H9 (cell line): ENCODE data around the gene TSC22D1. TPM values are rescaled to one million over a fixed set of nuclear protein-coding genes. Genes with fewer than 3 reads are reported as not detected.

Experiments
- DNase-seq: peaks from one replicate; pipeline ENCODE4 v3.0.0-alpha.2; 2017
- H2AFZ ChIP-seq: one replicate; pipeline ENCODE4 v1.6.1; 2013; ENCODE audit warnings: mild to moderate bottlenecking, low read length, control low read depth, moderate library complexity
- H2AK5ac ChIP-seq: 2 replicates; pipeline ENCODE4 v1.6.1; 2013; ENCODE audit warnings: low read length, control low read depth, mixed read lengths; ENCODE audit not compliant: insufficient read length
- H2BK120ac ChIP-seq: one replicate; pipeline ENCODE4 v1.6.1; 2013; ENCODE audit warnings: low read depth, mild to moderate bottlenecking, low read length, control low read depth, inconsistent platforms; ENCODE audit not compliant: poor library complexity, severe bottlenecking
- H2BK12ac ChIP-seq: 2 replicates; pipeline ENCODE4 v1.6.1; 2013; ENCODE audit warnings: low read length, control low read depth, mixed read lengths, low read depth; ENCODE audit not compliant: insufficient read length
- H2BK15ac ChIP-seq: 2 replicates; pipeline ENCODE4 v1.6.1; 2013; ENCODE audit warnings: low read depth, low read length, control low read depth
- H2BK20ac ChIP-seq: one replicate; pipeline ENCODE4 v1.6.1; 2013; ENCODE audit warnings: low read depth, mild to moderate bottlenecking, low read length, control low read depth, inconsistent platforms; ENCODE audit not compliant: poor library complexity, severe bottlenecking
- H2BK5ac ChIP-seq: 2 replicates; pipeline ENCODE4 v1.6.1; 2013; ENCODE audit warnings: low read length, control low read depth, mixed read lengths; ENCODE audit not compliant: insufficient read length
- H3K14ac ChIP-seq: 2 replicates; pipeline ENCODE4 v1.6.1; 2013; ENCODE audit warnings: low read length, control low read depth; ENCODE audit not compliant: insufficient read depth
- H3K18ac ChIP-seq: 2 replicates; pipeline ENCODE4 v1.6.1; 2013; ENCODE audit warnings: low read depth, mild to moderate bottlenecking, mixed read lengths, low read length, control low read depth; ENCODE audit not compliant: insufficient read length
- H3K23ac ChIP-seq: 2 replicates; pipeline ENCODE4 v1.6.1; 2013; ENCODE audit warnings: low read length, control low read depth, mixed read lengths, low read depth; ENCODE audit not compliant: insufficient read length
- H3K23me2 ChIP-seq: 2 replicates; pipeline ENCODE4 v1.6.1; 2013; ENCODE audit warnings: low read depth, mild to moderate bottlenecking, mixed read lengths, low read length, control low read depth; ENCODE audit not compliant: insufficient read length, poor library complexity, severe bottlenecking
- H3K27ac ChIP-seq: 2 replicates; pipeline ENCODE4 v1.5.1; 2013; ENCODE audit warnings: low read length, control low read depth, mixed read lengths, low read depth; ENCODE audit not compliant: insufficient read length
- H3K27me3 ChIP-seq: 2 replicates; pipeline ENCODE4 v1.6.1; 2013; ENCODE audit warnings: low read length, control low read depth, inconsistent platforms; ENCODE audit not compliant: insufficient read depth
- H3K4ac ChIP-seq: 2 replicates; pipeline ENCODE4 v1.6.1; 2013; ENCODE audit warnings: low read depth, mild to moderate bottlenecking, control low read depth, inconsistent platforms, low read length, moderate library complexity
- H3K4me1 ChIP-seq: 2 replicates; pipeline ENCODE4 v1.6.1; 2013; ENCODE audit warnings: low read length, control low read depth, inconsistent platforms; ENCODE audit not compliant: insufficient read depth
- H3K4me2 ChIP-seq: 2 replicates; pipeline ENCODE4 v1.6.1; 2013; ENCODE audit warnings: low read length, control low read depth, mixed read lengths; ENCODE audit not compliant: insufficient read length, insufficient read depth
- H3K56ac ChIP-seq: 2 replicates; pipeline ENCODE4 v1.6.1; 2013; ENCODE audit warnings: low read depth, mild to moderate bottlenecking, mixed read lengths, low read length, control low read depth; ENCODE audit not compliant: insufficient read length
- H3K79me1 ChIP-seq: 2 replicates; pipeline ENCODE4 v1.6.1; 2013; ENCODE audit warnings: low read depth, mild to moderate bottlenecking, moderate library complexity, low read length, control low read depth, inconsistent platforms; ENCODE audit not compliant: insufficient read depth, poor library complexity, severe bottlenecking
- H3K79me2 ChIP-seq: 2 replicates; pipeline ENCODE4 v1.6.1; 2013; ENCODE audit warnings: low read length, control low read depth, inconsistent platforms; ENCODE audit not compliant: insufficient read depth
- H3K9ac ChIP-seq: 2 replicates; pipeline ENCODE4 v1.6.1; 2013; ENCODE audit warnings: low read length, control low read depth, mixed read lengths; ENCODE audit not compliant: insufficient read length; ENCODE audit errors: extremely low read depth
- H3K9me3 ChIP-seq: one replicate; pipeline ENCODE4 v1.6.1; 2013; ENCODE audit warnings: low read depth, low read length, inconsistent platforms; ENCODE audit not compliant: control insufficient read depth
- H3T11ph ChIP-seq: one replicate; pipeline ENCODE4 v1.6.1; 2013; ENCODE audit warnings: mild to moderate bottlenecking, low read length, control low read depth, inconsistent platforms
- H4K20me1 ChIP-seq: one replicate; pipeline ENCODE4 v1.6.1; 2013; ENCODE audit not compliant: control insufficient read depth, insufficient read length, insufficient read depth
- H4K5ac ChIP-seq: 2 replicates; pipeline ENCODE4 v1.6.1; 2013; ENCODE audit warnings: low read depth, mild to moderate bottlenecking, mixed read lengths, low read length, control low read depth; ENCODE audit not compliant: insufficient read length
- H4K8ac ChIP-seq: replicated peaks from 2 replicates; pipeline ENCODE4 v1.6.1; 2013; ENCODE audit warnings: low read length, control low read depth, mixed read lengths, low read depth; ENCODE audit not compliant: insufficient read length
- H4K91ac ChIP-seq: 2 replicates; pipeline ENCODE4 v1.6.1; 2013; ENCODE audit warnings: low read depth, mild to moderate bottlenecking, moderate library complexity, mixed read lengths, low read length, control low read depth; ENCODE audit not compliant: insufficient read length
- H3K27ac Mint-ChIP-seq, 3 experiments: 2 replicates in 2 of 3; 3 replicates in 1 of 3; pipeline ENCODE4 v1.8.0; 2020 to 2021; ENCODE audit warnings: mixed read lengths in 3 of 3, mild to moderate bottlenecking in 1 of 3, moderate library complexity in 1 of 3
- H3K27me3 Mint-ChIP-seq: 2 replicates; pipeline ENCODE4 v1.8.0; 2021; ENCODE audit warnings: low read depth, mild to moderate bottlenecking, moderate library complexity, mixed read lengths
- H3K36me3 Mint-ChIP-seq, 3 experiments: 2 replicates in 2 of 3; 3 replicates in 1 of 3; pipeline ENCODE4 v1.8.0; 2020 to 2021; ENCODE audit warnings: low read depth in 3 of 3, mixed read lengths in 3 of 3; ENCODE audit not compliant: insufficient read depth in 1 of 3
- H3K4me1 Mint-ChIP-seq, 2 experiments: 2 replicates each; pipeline ENCODE4 v1.8.0; 2020; ENCODE audit warnings: mixed read lengths in 2 of 2
- H3K4me3 Mint-ChIP-seq, 2 experiments: 2 replicates in 1 of 2; 3 replicates in 1 of 2; pipeline ENCODE4 v1.8.0; 2020 to 2021; ENCODE audit warnings: mild to moderate bottlenecking in 2 of 2, mixed read lengths in 2 of 2, moderate library complexity in 1 of 2
- H3K9me3 Mint-ChIP-seq, 2 experiments: 2 replicates in 1 of 2; 3 replicates in 1 of 2; pipeline ENCODE4 v1.8.0; 2020; ENCODE audit warnings: mild to moderate bottlenecking in 2 of 2, mixed read lengths in 2 of 2, moderate library complexity in 1 of 2
- WGBS: extraction: QIAGEN DNeasy Blood & Tissue Kit; methylation state at CpG from one replicate; pipeline ENCODE4 v1.1.7; 2013; ENCODE audit warnings: missing lambda C conversion rate, low lambda C conversion rate, mixed read lengths; ENCODE audit not compliant: insufficient read length; ENCODE audit errors: extremely low coverage; 5-methylcytosine and 5-hydroxymethylcytosine counted together
- total RNA-seq: library from RNA; stranded (reverse); gene quantifications from 2 replicates; pipeline ENCODE4 v1.2.1, GENCODE V29; 2021
- TF ChIP-seq, protein P1 (sequence below): fragments of 200-600 bp; sonication (generic); conservative IDR thresholded peaks from 3 replicates; pipeline ENCODE4 v1.8.0; 2021; ENCODE audit warnings: antibody characterized with exemption, mild to moderate bottlenecking

The TSC22D1 gene
- total RNA-seq, 1 experiment from 2014 or later: 76.7 TPM

DNA sequence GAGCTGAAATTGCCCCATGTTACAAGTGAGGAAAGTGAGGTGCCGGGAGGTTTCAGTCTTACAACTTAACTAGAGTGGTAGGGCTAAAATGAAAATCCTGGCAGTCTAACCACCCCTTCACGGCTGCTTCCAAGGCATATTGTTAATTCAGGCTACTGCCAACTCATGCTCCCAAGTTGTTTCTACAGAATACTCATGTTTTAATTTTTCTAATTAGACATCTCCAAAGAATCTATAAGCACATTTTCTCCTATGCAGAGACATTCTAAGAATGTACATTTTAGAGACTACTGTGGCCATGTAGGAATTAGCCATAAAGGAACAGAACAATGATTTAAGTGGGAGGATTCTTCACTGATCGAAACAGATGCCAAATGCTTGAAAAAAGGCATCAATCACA lies 7.0 kb upstream of the TSC22D1 start:
- Histone ChIP-seq H3K4me2 (no peak overlapping the region), H3K18ac (no peak overlapping the region), H4K5ac (no peak overlapping the region), H3K79me1 (no peaks in the 10 kb centered on the region), H2AK5ac (no peak overlapping the region), H3K9me3 (no peaks in the 10 kb centered on the region), H2BK20ac (no peak overlapping the region), H3K4me1 (no peaks in the 10 kb centered on the region; the same call in 1 of the 2 replicates), H3K9ac (peak overlapping the region; percentile 7), H2BK12ac (no peak overlapping the region), H3K4ac (no peak overlapping the region), H3K14ac (no peak overlapping the region), H4K8ac (no peak overlapping the region), H4K20me1 (peaks cover 2% of the 10 kb centered on the region), H2BK15ac (no peak overlapping the region), H2AFZ (no peak overlapping the region), H3T11ph (no peak overlapping the region), H3K23me2 (peaks cover 2% of the 10 kb centered on the region), H2BK120ac (no peak overlapping the region), H4K91ac (no peak overlapping the region), H3K79me2 (no peaks in the 10 kb centered on the region), H3K27ac (no peak overlapping the region), H3K27me3 (no peaks in the 10 kb centered on the region), H3K56ac (no peak overlapping the region), H2BK5ac (no peak overlapping the region), H3K23ac (no peak overlapping the region)
- TF ChIP-seq, protein P1, sequence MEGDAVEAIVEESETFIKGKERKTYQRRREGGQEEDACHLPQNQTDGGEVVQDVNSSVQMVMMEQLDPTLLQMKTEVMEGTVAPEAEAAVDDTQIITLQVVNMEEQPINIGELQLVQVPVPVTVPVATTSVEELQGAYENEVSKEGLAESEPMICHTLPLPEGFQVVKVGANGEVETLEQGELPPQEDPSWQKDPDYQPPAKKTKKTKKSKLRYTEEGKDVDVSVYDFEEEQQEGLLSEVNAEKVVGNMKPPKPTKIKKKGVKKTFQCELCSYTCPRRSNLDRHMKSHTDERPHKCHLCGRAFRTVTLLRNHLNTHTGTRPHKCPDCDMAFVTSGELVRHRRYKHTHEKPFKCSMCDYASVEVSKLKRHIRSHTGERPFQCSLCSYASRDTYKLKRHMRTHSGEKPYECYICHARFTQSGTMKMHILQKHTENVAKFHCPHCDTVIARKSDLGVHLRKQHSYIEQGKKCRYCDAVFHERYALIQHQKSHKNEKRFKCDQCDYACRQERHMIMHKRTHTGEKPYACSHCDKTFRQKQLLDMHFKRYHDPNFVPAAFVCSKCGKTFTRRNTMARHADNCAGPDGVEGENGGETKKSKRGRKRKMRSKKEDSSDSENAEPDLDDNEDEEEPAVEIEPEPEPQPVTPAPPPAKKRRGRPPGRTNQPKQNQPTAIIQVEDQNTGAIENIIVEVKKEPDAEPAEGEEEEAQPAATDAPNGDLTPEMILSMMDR: no peak
- WGBS: no CpG with 5 or more reads among the region's 3 CpGs
- DNase-seq: no peak
- H3K27me3 Mint-ChIP-seq: no peaks in the 10 kb centered on the region
- H3K36me3 Mint-ChIP-seq: no peaks in the 10 kb centered on the region; a peak in 1 of 7 replicates
- H3K4me1 Mint-ChIP-seq: peaks cover 22 to 40% of the 10 kb centered on the region in 2 experiments
- H3K27ac Mint-ChIP-seq: no peak overlapping the region; a peak in 1 of 7 replicates
- H3K4me3 Mint-ChIP-seq: no peak overlapping the region
- H3K9me3 Mint-ChIP-seq: no peaks in the 10 kb centered on the region; a peak in 1 of 5 replicates
